ENCODE results near the gene TBCD.

DNA sequence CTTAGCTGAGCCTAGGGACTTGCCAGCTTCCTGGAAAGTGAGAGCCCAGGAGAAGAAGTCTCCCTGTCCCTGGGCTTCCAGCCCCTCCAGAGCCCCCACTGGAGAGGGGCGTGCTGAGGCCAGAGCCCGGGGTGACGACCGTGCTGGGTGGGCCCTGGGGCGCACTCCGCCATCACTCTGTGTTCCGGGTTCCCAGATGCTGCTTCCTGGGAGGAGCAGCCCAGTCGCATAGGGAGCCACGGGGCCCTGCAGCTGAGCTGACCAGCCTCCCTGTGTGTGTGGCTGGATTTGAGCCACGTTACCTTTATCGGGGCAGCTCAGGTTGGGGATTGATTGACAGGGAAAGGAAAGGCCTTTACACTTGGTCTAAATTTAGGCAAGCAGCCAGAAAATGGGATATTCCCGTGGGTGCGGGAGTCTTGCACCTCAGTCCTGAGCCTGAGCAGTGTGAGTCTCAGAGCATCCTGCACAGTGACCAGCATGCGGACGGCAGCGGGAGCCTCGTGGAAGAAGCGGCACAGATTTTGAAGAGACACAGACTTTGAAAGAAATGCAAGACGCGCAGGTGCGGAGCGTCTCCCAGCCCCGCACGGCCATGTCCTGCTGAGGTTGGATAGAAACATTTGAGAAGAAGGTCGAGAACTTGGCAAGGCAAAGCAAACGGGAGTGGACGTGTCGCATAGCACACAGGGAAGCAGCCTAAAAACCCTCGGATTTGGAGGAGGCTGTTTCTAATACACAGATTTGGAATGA lies 139.2 kb downstream of the TBCD start:
- TF ChIP-seq CTCF (IDR thresholded peaks at IDR 0.05; ENCODE audit: low read depth, low read length) (no peak), POLR2A (IDR thresholded peaks at IDR 0.05; ENCODE audit: extremely low read depth, insufficient read length) (no peak)

All from NB4 (cell line).